GM12873 (cell line): Measurements from ENCODE around the gene G3BP1.

Experiments
- TF ChIP-seq, protein P1 (sequence below): IDR thresholded peaks from 2 replicates; pipeline ENCODE4 v1.5.1; 2012; ENCODE audit warnings: low read depth, mild to moderate bottlenecking, moderate library complexity, low read length, control low read depth; ENCODE audit not compliant: insufficient read depth; ENCODE audit errors: missing control alignments

The G3BP1 gene

DNA sequence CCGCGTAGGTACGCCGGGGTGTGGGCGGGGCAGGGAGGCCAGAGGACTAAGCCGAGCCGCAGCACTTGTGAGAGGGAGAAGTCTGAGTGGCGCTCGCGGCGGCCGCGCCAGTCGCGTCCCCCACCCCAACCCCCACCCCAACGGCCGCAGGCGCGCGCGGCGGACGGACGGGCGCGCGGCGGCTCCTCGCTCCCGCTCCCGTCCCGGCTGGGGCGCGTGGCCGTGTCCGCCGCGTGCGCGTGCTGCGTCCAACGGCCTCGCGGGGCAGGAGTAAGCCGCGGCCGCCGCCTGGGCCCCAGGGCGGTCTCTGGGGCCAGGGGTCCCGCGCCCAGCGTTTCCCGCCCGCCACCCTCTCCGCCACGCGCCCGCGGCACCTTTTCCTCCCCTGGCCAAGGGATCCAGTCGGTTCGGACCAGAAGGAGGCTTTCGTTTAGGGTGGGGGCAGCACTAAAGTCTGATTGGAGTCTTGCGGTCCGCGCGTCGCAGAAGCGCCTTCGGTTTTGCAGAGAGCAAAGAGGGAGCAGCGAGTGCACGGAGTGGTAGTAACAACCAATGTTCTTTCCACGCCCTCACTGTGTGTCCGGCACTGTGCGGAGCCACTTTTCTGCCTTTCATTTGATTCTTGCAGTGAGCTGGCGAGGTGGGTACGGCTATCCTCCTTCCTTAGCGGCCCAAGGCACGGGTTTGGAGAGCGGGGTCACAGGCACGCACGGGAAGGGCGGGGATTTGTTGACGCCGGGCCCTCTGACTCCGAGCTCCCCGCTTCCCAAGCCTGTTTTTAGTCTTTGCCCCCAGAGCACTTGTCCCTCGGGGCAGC is 483 bp downstream of the G3BP1 start:
- TF ChIP-seq, protein P1, sequence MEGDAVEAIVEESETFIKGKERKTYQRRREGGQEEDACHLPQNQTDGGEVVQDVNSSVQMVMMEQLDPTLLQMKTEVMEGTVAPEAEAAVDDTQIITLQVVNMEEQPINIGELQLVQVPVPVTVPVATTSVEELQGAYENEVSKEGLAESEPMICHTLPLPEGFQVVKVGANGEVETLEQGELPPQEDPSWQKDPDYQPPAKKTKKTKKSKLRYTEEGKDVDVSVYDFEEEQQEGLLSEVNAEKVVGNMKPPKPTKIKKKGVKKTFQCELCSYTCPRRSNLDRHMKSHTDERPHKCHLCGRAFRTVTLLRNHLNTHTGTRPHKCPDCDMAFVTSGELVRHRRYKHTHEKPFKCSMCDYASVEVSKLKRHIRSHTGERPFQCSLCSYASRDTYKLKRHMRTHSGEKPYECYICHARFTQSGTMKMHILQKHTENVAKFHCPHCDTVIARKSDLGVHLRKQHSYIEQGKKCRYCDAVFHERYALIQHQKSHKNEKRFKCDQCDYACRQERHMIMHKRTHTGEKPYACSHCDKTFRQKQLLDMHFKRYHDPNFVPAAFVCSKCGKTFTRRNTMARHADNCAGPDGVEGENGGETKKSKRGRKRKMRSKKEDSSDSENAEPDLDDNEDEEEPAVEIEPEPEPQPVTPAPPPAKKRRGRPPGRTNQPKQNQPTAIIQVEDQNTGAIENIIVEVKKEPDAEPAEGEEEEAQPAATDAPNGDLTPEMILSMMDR = no peak

DNA sequence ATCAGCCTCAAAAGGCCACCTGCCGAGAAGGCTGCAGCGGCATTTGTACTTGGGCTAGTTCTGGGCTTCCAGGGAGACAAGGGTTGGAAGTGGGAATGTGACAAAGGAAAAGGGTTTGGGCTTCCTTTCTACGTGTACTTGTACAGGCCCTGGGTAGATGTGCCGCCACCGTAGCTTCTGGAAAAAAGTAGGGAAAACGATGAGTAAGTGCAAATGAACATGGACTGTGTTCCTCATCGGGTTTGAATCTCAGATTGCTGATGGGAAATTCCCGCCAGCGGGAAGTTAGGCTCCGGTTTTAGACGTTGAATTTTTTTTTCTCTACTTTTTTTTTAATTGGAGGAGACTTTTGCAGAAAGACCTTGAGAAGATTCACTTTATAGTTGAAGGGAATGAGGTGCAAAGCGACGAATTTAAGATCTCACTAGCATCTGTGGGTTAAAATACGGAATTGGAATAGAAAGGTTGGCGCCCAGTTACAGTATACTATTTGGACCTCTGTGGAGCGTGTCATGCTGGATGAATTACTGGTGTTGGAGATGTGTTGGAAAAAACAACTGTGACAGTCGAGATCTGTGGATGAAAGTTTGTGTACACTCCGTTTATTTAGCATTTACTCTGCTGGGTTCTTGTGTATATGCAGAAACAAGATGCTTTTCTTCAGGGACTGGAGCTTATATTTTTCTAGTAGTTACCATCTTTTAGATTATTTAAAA is 1.2 kb downstream of the G3BP1 start:
- TF ChIP-seq, protein P1 = no peak

DNA sequence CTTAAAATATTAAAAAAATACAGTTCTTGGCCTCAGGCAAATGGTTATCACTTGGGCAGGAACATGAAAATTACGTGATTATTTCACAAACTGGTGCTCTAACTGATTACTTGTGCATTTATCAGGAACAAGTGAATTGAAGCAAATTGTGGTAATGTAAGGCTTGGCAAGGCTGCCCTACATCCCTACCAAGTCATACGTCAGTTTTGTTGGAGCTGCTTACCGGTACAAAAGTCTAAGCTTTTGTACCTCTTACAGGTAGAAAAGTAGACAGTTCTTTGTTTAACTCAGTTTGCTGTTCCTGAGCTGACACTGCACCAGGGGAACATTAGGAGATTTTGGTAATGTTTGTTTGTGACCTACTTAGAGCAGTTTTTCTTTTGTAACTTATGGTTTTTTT is 2.2 kb downstream of the G3BP1 start:
- TF ChIP-seq, protein P1 = no peak

DNA sequence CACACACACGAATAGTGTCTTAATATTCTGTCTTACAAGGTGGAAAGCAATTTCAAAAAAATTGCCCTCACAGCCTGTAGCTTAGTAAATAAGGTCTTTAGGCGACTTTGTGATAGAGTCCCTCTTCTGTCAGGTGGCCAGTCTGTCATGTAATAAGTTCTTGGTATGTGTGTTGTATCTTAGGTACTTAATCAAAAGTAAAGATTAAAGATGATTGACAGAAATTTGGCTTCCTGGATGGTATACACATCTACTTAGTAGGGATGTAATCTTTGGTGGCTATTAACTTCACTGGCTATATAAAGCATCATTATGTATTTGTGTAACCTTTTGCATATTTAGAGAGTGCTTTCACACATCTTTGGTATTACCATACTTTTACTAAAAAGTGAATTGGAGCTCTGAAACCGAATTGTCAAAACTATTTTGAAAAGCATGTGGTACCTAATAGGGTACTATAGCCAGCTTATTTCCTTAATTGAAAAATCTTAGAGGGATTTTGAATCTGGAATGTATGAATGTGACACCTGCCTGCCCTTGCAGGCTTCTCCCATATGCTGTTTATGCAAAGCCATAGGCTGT is 3.4 kb downstream of the G3BP1 start:
- TF ChIP-seq, protein P1 = no peak

DNA sequence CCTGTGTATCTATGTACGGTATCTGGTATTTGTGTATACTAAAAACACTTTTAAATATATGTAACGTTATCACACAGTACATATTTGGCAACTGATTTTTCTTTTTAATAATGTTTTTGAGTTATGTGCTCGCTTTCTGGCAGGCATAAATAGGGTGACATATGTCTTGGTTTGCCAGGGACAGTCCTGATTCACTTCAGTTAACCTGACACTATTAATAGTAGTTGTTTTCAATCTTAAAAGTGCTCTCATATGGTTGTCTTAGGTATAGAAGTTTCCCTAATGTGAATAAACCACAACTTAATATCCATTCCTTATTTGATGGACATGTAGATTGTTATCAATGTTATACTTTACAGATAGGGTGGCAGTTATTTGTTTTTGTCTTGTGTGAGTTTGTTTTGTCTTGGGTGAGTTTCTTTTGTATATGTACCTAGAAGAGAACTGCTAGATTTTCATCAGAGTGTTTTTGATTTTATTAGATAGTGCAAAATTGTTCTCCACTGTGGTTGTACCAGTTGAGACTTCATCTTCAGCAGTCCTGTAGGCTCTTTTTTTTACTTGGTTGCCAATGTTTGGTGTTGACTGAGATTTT is 7.9 kb downstream of the G3BP1 start:
- TF ChIP-seq, protein P1 = no peak

DNA sequence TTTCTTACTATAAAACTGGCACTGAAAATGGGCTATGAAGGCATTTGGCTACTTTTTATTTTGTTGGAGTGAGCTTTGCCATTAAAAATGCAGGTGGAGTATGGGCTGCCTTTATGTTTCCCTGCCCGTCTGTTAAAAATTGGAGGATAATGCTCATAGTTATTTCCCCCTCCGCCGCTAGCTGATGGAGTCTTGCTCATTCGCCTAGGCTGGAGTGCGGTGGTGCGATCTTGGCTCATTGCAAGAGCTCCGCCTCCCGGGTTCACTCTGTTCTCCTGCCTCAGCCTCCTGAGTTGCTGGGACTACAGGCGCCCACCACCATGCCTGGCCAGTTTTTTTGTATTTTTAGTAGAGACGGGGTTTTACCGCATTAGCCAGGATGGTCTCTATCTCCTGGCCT is 8.6 kb downstream of the G3BP1 start:
- TF ChIP-seq, protein P1 = no peak

DNA sequence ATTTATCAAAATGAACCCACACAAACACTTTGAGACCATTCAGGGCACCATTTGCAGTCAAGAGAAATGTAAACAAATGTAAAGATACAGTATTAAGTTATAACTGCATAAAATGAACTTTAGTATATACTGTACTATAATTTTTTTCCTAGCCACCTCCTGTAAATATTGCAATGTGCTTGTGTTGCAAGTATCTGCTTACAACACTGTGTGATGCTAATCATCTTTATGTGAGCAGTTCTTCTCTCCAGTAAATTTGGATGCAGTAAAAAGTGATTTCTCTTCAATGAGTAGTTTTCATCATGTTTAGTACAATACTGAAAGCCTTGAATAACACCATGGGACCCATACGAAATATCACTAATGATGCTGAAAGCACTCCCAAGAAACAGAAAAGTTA is 9.4 kb downstream of the G3BP1 start:
- TF ChIP-seq, protein P1 = no peak
